GM23338 (cell line): Measurements from ENCODE around the gene SEMA6B. TPM values are rescaled to one million over a fixed set of nuclear protein-coding genes. Genes with fewer than 3 reads are reported as not detected.

Experiments used
- ATAC-seq: fragments of 200-7000 bp; cut with Tn5 transposase; 3 replicates; pipeline ENCODE4 v1.9.1; 2020
- DNase-seq: peaks from one replicate; pipeline ENCODE4 v3.0.0-alpha.2; 2015; ENCODE audit warnings: low spot score
- H2AFZ ChIP-seq: fragments of 200-600 bp; sonication (generic); 2 replicates; pipeline ENCODE4 v1.8.0; 2016; ENCODE audit warnings: antibody characterized with exemption, mild to moderate bottlenecking, moderate library complexity
- H3F3A ChIP-seq: fragments of 200-600 bp; sonication (generic); replicated peaks from 2 replicates; pipeline ENCODE4 v1.8.0; 2017; ENCODE audit warnings: antibody characterized with exemption, mixed run types, low read depth
- H3K27ac ChIP-seq: fragments of 200-600 bp; sonication (generic); 2 replicates; pipeline ENCODE4 v1.6.1; 2016; ENCODE audit warnings: low read depth
- H3K27me3 ChIP-seq: fragments of 200-600 bp; sonication (generic); 2 replicates; pipeline ENCODE4 v1.8.0; 2016; ENCODE audit warnings: mild to moderate bottlenecking, mixed run types, moderate library complexity; ENCODE audit not compliant: insufficient read depth
- H3K36me3 ChIP-seq: fragments of 200-600 bp; sonication (generic); 2 replicates; pipeline ENCODE4 v1.8.0; 2016; ENCODE audit warnings: mild to moderate bottlenecking; ENCODE audit not compliant: insufficient read depth
- H3K4me1 ChIP-seq: fragments of 200-600 bp; sonication (generic); 2 replicates; pipeline ENCODE4 v1.8.0; 2016; ENCODE audit warnings: mild to moderate bottlenecking, moderate library complexity; ENCODE audit not compliant: insufficient read depth
- H3K4me2 ChIP-seq: fragments of 200-600 bp; sonication (generic); 2 replicates; pipeline ENCODE4 v1.7.1; 2017; ENCODE audit warnings: mixed run types
- H3K4me3 ChIP-seq: fragments of 200-600 bp; sonication (generic); 2 replicates; pipeline ENCODE4 v1.6.1; 2016; ENCODE audit warnings: mixed run types
- H3K79me2 ChIP-seq: fragments of 200-600 bp; sonication (generic); replicated peaks from 2 replicates; pipeline ENCODE4 v1.8.0; 2017; ENCODE audit warnings: mild to moderate bottlenecking; ENCODE audit not compliant: insufficient read depth
- H3K9me2 ChIP-seq: fragments of 200-600 bp; sonication (generic); 2 replicates; pipeline ENCODE4 v1.8.0; 2017; ENCODE audit not compliant: insufficient read depth
- H4K20me1 ChIP-seq: fragments of 200-600 bp; sonication (generic); replicated peaks from 2 replicates; pipeline ENCODE4 v1.8.0; 2017; ENCODE audit warnings: mild to moderate bottlenecking; ENCODE audit not compliant: insufficient read depth
- H3K27ac Mint-ChIP-seq: 2 replicates; pipeline ENCODE4 v1.8.0; 2020; ENCODE audit warnings: inconsistent platforms, mild to moderate bottlenecking, moderate library complexity, mixed read lengths
- H3K27me3 Mint-ChIP-seq: 3 replicates; pipeline ENCODE4 v1.8.0; 2022; ENCODE audit warnings: low read depth, mild to moderate bottlenecking, moderate library complexity, mixed read lengths, inconsistent platforms; ENCODE audit not compliant: insufficient read depth, poor library complexity
- H3K36me3 Mint-ChIP-seq: 3 replicates; pipeline ENCODE4 v1.8.0; 2021; ENCODE audit warnings: low read depth, mild to moderate bottlenecking, inconsistent platforms, moderate library complexity, mixed read lengths
- H3K4me1 Mint-ChIP-seq: 3 replicates; pipeline ENCODE4 v1.8.0; 2020; ENCODE audit warnings: mild to moderate bottlenecking, inconsistent platforms, mixed read lengths
- H3K4me3 Mint-ChIP-seq: 3 replicates; pipeline ENCODE4 v1.8.0; 2021; ENCODE audit warnings: moderate library complexity, mild to moderate bottlenecking, inconsistent platforms, mixed read lengths
- H3K9me3 Mint-ChIP-seq: 3 replicates; pipeline ENCODE4 v1.8.0; 2020; ENCODE audit warnings: moderate library complexity, mild to moderate bottlenecking, inconsistent platforms, mixed read lengths
- CREB1 ChIP-seq: fragments of 250-450 bp; sonication (Bioruptor Pico); IDR thresholded peaks from 2 replicates; pipeline ENCODE4 v1.5.0; 2020; ENCODE audit warnings: low read depth, mild to moderate bottlenecking, moderate library complexity
- EZH2 ChIP-seq: fragments of 200-600 bp; sonication (generic); IDR thresholded peaks from one replicate; pipeline ENCODE4 v1.8.0; 2017; ENCODE audit warnings: antibody characterized with exemption, mild to moderate bottlenecking, low read depth; ENCODE audit not compliant: unreplicated experiment
- EZH2phosphoT487 ChIP-seq: fragments of 200-600 bp; sonication (generic); IDR thresholded peaks from one replicate; pipeline ENCODE4 v1.8.1; 2018; ENCODE audit warnings: antibody characterized with exemption; ENCODE audit not compliant: unreplicated experiment
- JUNB ChIP-seq: IDR thresholded peaks from one replicate; pipeline ENCODE4 v1.6.1; 2016; ENCODE audit warnings: antibody characterized with exemption; ENCODE audit not compliant: unreplicated experiment
- NANOG ChIP-seq: IDR thresholded peaks from 2 replicates; pipeline ENCODE4 v1.6.1; 2016; ENCODE audit warnings: antibody characterized with exemption, borderline replicate concordance
- POLR2AphosphoS5 ChIP-seq: IDR thresholded peaks from 2 replicates; pipeline ENCODE4 v1.6.1; 2016; ENCODE audit warnings: antibody characterized with exemption, low read depth
- STAT1 ChIP-seq: IDR thresholded peaks from one replicate; pipeline ENCODE4 v1.6.1; 2016; ENCODE audit warnings: antibody characterized with exemption; ENCODE audit not compliant: unreplicated experiment
- ZNF114 ChIP-seq: fragments of 250-450 bp; sonication (Bioruptor Pico); IDR thresholded peaks from 2 replicates; pipeline ENCODE4 v1.5.0; 2020; ENCODE audit warnings: mild to moderate bottlenecking, moderate library complexity
- ZNF331 ChIP-seq: fragments of 250-450 bp; sonication (Bioruptor Pico); IDR thresholded peaks from 2 replicates; pipeline ENCODE4 v1.5.0; 2020; ENCODE audit warnings: low read depth, mild to moderate bottlenecking, moderate library complexity
- polyA plus RNA-seq: library from polyadenylated mRNA; unstranded; fragments of >200 nt; fragmentation: Nextera tagmentation; extraction: Ambion mirVana; gene quantifications from 2 replicates; pipeline ENCODE4 v1.2.1, GENCODE V29; 2016
- total RNA-seq: library from RNA; depleted of rRNA; stranded (reverse); fragments of >200 nt; shearing (Covaris generic); gene quantifications from 2 replicates; pipeline ENCODE4 v1.2.3, GENCODE V29; 2014
- TF ChIP-seq, protein P1 (sequence below): IDR thresholded peaks from 2 replicates; pipeline ENCODE4 v1.6.1; 2016; ENCODE audit warnings: antibody characterized with exemption
- TF ChIP-seq, protein P2 (sequence below): fragments of 250-450 bp; sonication (Bioruptor Pico); IDR thresholded peaks from 2 replicates; pipeline ENCODE4 v1.5.0; 2020; ENCODE audit warnings: mild to moderate bottlenecking, moderate library complexity
- TF ChIP-seq, protein P3 (sequence below): IDR thresholded peaks from one replicate; pipeline ENCODE4 v1.6.1; 2018; ENCODE audit warnings: antibody characterized with exemption; ENCODE audit not compliant: unreplicated experiment
- TF ChIP-seq, protein P4 (sequence below), 2 experiments: fragments of 200-600 bp in 1 of 2; sonication (generic) in 1 of 2; conservative IDR thresholded peaks; 2 replicates each; pipeline versions ENCODE4 v1.5.1 to v1.6.1; 2016 to 2017; ENCODE audit warnings: antibody characterized with exemption in 2 of 2, low read depth in 2 of 2, mild to moderate bottlenecking in 2 of 2, moderate library complexity in 1 of 2

SEMA6B gene
- total and polyA plus RNA-seq, 2 experiments from 2014 or later, result 5.3 to 42.7 TPM

DNA sequence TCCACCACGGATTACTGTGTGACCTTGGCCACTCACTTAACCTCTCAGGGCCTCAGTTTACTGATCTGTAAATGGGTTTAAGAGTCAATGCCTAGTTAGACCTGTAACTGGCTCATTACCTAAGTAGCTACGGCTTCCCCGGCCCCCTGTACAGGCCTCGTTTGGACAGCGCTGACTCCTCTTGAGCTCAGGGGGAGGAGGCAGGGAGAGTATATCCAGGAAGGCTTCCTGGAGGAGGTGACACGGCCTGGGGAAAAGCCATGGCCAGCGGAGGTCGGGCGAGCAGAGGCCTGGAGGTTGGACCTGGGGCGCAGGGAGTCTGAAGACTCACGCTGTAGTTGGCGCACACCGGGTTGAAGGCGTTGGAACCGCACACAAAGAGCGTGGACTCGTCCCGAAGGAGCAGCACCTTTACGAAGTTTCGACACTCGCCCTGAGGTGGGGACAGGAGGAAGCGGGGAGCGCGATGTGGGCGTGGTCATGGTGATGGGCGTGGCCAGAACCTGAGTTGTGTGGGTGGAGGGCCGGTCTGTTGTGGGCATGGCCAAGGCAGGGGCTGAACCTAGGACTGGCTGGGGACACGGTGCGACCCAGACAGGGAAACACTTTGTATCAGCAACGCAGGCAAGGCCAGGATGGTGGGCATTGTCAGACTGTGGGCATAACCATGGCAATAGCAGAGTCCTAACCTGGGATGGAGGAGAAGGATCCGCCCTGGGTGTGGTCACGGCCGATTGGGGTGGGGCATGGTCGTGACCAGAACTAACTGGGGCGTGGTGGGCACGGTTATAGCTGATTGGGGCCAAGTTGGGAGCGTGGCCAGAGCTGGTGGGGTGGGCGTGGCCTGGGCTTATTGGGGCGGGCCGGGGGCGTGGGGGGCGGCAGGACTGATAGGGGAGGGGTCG, 3.6 kb downstream of the SEMA6B start:
- TF ChIP-seq STAT1 (no peak), ZNF331 (CRISPR knock-in tag) (no peak), NANOG (no peak), EZH2phosphoT487 (no peak), EZH2 (no peak), CREB1 (CRISPR knock-in tag) (no peak), ZNF114 (CRISPR knock-in tag) (no peak), POLR2AphosphoS5 (no peak), JUNB (no peak)
- TF ChIP-seq, protein P1, sequence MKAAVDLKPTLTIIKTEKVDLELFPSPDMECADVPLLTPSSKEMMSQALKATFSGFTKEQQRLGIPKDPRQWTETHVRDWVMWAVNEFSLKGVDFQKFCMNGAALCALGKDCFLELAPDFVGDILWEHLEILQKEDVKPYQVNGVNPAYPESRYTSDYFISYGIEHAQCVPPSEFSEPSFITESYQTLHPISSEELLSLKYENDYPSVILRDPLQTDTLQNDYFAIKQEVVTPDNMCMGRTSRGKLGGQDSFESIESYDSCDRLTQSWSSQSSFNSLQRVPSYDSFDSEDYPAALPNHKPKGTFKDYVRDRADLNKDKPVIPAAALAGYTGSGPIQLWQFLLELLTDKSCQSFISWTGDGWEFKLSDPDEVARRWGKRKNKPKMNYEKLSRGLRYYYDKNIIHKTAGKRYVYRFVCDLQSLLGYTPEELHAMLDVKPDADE, result no peak
- TF ChIP-seq, protein P2, sequence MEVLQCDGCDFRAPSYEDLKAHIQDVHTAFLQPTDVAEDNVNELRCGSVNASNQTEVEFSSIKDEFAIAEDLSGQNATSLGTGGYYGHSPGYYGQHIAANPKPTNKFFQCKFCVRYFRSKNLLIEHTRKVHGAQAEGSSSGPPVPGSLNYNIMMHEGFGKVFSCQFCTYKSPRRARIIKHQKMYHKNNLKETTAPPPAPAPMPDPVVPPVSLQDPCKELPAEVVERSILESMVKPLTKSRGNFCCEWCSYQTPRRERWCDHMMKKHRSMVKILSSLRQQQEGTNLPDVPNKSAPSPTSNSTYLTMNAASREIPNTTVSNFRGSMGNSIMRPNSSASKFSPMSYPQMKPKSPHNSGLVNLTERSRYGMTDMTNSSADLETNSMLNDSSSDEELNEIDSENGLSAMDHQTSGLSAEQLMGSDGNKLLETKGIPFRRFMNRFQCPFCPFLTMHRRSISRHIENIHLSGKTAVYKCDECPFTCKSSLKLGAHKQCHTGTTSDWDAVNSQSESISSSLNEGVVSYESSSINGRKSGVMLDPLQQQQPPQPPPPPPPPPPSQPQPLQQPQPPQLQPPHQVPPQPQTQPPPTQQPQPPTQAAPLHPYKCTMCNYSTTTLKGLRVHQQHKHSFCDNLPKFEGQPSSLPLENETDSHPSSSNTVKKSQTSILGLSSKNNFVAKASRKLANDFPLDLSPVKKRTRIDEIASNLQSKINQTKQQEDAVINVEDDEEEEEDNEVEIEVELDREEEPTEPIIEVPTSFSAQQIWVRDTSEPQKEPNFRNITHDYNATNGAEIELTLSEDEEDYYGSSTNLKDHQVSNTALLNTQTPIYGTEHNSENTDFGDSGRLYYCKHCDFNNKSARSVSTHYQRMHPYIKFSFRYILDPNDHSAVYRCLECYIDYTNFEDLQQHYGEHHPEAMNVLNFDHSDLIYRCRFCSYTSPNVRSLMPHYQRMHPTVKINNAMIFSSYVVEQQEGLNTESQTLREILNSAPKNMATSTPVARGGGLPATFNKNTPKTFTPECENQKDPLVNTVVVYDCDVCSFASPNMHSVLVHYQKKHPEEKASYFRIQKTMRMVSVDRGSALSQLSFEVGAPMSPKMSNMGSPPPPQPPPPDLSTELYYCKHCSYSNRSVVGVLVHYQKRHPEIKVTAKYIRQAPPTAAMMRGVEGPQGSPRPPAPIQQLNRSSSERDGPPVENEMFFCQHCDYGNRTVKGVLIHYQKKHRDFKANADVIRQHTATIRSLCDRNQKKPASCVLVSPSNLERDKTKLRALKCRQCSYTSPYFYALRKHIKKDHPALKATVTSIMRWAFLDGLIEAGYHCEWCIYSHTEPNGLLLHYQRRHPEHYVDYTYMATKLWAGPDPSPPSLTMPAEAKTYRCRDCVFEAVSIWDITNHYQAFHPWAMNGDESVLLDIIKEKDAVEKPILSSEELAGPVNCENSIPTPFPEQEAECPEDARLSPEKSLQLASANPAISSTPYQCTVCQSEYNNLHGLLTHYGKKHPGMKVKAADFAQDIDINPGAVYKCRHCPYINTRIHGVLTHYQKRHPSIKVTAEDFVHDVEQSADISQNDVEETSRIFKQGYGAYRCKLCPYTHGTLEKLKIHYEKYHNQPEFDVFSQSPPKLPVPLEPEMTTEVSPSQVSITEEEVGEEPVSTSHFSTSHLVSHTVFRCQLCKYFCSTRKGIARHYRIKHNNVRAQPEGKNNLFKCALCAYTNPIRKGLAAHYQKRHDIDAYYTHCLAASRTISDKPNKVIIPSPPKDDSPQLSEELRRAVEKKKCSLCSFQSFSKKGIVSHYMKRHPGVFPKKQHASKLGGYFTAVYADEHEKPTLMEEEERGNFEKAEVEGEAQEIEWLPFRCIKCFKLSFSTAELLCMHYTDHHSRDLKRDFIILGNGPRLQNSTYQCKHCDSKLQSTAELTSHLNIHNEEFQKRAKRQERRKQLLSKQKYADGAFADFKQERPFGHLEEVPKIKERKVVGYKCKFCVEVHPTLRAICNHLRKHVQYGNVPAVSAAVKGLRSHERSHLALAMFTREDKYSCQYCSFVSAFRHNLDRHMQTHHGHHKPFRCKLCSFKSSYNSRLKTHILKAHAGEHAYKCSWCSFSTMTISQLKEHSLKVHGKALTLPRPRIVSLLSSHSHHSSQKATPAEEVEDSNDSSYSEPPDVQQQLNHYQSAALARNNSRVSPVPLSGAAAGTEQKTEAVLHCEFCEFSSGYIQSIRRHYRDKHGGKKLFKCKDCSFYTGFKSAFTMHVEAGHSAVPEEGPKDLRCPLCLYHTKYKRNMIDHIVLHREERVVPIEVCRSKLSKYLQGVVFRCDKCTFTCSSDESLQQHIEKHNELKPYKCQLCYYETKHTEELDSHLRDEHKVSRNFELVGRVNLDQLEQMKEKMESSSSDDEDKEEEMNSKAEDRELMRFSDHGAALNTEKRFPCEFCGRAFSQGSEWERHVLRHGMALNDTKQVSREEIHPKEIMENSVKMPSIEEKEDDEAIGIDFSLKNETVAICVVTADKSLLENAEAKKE (CRISPR knock-in tag), result no peak
- TF ChIP-seq, protein P3, sequence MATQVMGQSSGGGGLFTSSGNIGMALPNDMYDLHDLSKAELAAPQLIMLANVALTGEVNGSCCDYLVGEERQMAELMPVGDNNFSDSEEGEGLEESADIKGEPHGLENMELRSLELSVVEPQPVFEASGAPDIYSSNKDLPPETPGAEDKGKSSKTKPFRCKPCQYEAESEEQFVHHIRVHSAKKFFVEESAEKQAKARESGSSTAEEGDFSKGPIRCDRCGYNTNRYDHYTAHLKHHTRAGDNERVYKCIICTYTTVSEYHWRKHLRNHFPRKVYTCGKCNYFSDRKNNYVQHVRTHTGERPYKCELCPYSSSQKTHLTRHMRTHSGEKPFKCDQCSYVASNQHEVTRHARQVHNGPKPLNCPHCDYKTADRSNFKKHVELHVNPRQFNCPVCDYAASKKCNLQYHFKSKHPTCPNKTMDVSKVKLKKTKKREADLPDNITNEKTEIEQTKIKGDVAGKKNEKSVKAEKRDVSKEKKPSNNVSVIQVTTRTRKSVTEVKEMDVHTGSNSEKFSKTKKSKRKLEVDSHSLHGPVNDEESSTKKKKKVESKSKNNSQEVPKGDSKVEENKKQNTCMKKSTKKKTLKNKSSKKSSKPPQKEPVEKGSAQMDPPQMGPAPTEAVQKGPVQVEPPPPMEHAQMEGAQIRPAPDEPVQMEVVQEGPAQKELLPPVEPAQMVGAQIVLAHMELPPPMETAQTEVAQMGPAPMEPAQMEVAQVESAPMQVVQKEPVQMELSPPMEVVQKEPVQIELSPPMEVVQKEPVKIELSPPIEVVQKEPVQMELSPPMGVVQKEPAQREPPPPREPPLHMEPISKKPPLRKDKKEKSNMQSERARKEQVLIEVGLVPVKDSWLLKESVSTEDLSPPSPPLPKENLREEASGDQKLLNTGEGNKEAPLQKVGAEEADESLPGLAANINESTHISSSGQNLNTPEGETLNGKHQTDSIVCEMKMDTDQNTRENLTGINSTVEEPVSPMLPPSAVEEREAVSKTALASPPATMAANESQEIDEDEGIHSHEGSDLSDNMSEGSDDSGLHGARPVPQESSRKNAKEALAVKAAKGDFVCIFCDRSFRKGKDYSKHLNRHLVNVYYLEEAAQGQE, result no peak
- TF ChIP-seq, protein P4, sequence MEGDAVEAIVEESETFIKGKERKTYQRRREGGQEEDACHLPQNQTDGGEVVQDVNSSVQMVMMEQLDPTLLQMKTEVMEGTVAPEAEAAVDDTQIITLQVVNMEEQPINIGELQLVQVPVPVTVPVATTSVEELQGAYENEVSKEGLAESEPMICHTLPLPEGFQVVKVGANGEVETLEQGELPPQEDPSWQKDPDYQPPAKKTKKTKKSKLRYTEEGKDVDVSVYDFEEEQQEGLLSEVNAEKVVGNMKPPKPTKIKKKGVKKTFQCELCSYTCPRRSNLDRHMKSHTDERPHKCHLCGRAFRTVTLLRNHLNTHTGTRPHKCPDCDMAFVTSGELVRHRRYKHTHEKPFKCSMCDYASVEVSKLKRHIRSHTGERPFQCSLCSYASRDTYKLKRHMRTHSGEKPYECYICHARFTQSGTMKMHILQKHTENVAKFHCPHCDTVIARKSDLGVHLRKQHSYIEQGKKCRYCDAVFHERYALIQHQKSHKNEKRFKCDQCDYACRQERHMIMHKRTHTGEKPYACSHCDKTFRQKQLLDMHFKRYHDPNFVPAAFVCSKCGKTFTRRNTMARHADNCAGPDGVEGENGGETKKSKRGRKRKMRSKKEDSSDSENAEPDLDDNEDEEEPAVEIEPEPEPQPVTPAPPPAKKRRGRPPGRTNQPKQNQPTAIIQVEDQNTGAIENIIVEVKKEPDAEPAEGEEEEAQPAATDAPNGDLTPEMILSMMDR (conservative IDR thresholded peaks at IDR 0.05; ENCODE audit: low read depth in 2 of 2), result no peak
- Histone ChIP-seq H3K4me1 (no peaks in the 10 kb centered on the region; the same call in 1 of the 2 replicates), H3K4me3 (no peak overlapping the region), H3K79me2 (no peaks in the 10 kb centered on the region), H3K9me2 (no peaks in the 10 kb centered on the region), H3K27me3 (no peaks in the 10 kb centered on the region), H3F3A (peaks cover 9% of the 10 kb centered on the region; the same call in 1 of the 2 replicates), H3K4me2 (no peak overlapping the region), H4K20me1 (peaks cover 17% of the 10 kb centered on the region), H2AFZ (no peak overlapping the region), H3K27ac (no peak overlapping the region), H3K36me3 (peaks cover 4% of the 10 kb centered on the region)
- Mint-ChIP-seq H3K27me3 (peaks cover 20% of the 10 kb centered on the region), H3K4me3 (no peak overlapping the region), H3K27ac (no peak overlapping the region; the same call in 1 of the 2 replicates), H3K4me1 (peaks cover 7% of the 10 kb centered on the region; the same call in 2 of the 3 replicates), H3K9me3 (no peaks in the 10 kb centered on the region), H3K36me3 (peaks cover 39% of the 10 kb centered on the region)
- DNase-seq (peak; percentile 83), ATAC-seq (peak; percentile 67)
